Hepatic stellate cell (primary cell): ENCODE measurements around the gene FXYD6.

ENCODE experiments used
- DNase-seq: peaks from one replicate; pipeline ENCODE4 v3.0.0; 2011; ENCODE audit warnings: low spot score

FXYD6 gene

GRCh38 chr11:117842131-117842941 is 34.1 kb downstream of the FXYD6 start:
- DNase-seq: no peak

GRCh38 chr11:117841551-117842031 is 34.9 kb downstream of the FXYD6 start:
- no peak for DNase-seq

DNA sequence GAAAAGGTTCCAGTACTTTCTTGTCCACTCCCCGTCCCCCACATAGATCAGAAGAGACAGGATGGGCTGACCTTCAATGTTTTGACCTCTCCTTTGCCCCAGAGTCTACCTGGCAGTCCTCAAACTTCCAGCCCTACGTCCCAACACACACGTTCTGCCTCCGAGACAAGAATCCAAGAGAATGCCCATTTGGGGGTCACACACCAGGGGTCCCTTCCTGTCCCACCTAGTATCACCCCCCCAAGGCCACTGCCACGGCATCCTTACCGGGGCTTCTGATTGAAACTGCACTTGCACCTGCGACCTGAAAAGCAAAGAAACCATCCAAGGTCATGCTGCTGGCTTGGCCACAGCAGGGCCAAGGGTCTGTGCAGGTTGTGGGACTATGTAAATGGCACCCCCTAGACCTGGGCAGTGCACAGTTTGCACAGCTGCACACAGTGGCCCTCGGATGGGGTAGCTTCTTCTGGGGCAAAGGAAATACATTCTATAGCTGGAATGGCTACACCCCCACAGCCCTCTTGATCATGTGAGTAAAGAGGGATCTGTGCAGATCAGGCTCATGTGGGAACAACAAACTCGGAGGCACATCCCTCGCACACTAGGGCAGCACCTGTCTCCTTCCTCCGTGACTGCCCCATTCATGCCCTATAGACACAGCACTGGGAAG is 35.4 kb downstream of the FXYD6 start:
- no peak for DNase-seq

DNA sequence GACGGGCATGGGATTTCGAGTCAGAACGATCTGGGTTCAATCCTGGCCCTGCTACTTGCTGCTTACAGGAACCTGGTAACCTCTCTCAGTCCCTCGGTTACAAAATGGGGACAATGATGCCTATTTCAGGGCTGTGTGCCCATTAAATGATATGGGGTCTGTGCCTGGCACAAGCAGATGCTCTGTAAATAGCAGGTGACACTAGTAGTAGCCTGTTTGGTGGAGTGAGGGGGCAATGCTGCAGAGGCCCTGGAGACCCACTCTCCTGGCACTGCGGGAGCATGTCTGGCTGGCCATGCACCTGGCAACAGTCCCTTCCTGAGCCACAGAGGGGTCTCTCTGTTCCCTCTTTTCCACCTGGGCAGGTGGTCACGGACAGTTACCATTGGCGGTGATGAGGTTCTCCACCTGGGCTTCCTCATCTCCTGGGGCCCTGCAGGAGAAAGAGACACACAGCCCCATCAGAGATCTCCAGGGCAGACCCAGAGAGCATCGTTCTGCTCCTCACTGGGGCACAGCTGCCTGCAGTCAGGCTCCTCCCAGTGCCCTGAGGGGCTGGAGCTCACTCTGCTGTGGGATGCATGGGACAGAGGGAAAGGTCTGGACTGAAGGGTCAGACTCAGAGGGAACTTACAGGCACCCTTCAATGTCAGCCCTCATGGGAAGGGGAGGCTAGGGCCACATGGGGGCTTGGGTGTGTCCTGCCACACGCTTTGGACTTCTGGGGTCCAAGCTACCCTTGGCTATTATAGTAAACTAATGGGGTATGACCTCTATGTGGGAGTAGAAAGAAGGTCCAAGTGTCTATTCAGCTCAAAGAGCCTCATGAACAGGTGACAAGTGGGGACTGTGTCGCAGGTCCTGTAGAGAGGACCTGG is 36.3 kb downstream of the FXYD6 start:
- DNase-seq: no peak

GRCh38 chr11:117839380-117839881 is 37.0 kb downstream of the FXYD6 start:
- no peak for DNase-seq

DNA sequence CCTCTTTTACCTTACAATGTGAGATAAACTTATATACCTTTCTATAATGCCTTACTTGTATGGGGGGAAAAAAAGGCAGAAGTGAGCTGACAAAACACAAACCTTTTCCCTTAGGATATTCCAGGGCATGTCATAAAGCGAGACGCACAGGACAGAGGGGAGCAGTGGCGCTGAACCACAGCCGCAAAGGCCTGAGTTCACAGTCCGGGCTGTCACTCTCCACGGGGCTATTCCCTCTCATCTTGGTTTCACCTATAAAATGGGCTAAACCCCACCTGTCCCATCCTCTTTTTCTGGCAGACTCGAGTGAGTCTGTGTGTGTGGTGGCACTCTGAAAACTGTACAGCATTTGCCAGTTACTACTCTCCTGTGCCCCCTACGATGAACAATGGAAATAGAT is 37.6 kb downstream of the FXYD6 start:
- no peak for DNase-seq

- DNase-seq: no peak
These were observed 38.7 kb downstream of the FXYD6 start for GRCh38 chr11:117837791-117838190.

DNA sequence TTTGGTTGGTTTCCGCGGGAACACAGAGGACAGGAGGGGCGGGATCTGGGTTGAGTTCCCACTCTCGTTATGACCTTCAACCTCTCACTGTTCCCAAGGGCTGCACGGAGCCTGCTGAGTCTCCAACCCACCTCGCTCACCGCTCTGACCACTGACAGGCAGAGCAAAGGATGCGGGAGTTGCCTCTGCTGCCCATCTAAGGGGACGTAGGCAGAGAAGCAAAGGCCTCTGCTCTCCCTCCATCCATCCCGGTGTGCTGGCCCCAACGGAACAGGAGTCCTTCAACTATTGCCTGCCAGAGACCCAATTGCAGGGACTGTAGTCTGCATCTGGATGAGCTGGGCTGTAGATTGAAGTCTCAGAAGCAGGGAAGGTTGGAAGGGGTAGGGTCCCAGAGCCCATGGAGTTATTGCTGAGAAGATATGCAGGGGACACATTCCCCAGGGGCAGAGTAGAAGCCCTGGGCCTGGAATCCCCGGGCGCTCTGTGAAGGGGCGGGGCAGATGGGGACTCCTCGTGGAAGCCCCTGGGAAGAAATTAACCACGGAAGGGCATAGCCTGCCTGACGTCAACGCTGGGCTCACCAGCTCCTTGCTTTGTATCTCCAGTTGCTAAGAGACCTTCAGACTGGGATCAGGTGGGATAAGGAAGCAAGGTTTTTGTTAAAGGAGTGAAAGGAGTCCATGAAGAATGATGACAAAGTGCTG is 39.2 kb downstream of the FXYD6 start:
- no peak for DNase-seq

GRCh38 chr11:117836077-117836960 is 40.1 kb downstream of the FXYD6 start:
- no peak for DNase-seq

GRCh38 chr11:117835576-117835975 is 40.9 kb downstream of the FXYD6 start:
- no peak for DNase-seq

DNA sequence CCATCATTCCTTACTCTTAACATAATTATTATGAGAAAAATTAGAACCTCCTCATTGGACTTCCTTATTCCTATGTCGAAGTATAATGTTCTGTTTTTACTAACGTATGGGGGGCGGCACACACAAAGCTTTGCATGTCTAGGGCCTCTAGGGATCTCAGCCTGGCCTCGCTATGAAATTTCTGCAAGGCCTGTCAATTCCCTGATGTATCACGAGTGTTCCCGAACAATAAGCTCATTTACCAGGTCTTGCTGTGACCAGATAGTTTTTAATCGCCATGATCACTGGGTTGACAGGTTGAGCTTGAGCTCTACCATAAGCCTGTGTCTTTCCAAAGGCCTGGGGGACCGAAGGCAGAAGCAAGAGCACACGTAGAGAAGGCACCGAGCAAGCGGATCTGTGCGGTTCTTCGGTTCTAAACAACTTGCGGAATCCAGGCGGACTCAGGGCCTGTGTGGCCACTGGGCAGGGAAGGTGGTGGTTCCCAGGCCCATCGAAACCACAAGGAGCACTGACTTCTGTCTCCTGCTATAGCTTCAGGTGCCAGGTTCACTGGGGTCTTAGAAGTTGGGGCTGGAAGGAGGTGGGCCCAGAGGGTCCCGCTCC is 41.5 kb downstream of the FXYD6 start:
- DNase-seq: no peak

DNA sequence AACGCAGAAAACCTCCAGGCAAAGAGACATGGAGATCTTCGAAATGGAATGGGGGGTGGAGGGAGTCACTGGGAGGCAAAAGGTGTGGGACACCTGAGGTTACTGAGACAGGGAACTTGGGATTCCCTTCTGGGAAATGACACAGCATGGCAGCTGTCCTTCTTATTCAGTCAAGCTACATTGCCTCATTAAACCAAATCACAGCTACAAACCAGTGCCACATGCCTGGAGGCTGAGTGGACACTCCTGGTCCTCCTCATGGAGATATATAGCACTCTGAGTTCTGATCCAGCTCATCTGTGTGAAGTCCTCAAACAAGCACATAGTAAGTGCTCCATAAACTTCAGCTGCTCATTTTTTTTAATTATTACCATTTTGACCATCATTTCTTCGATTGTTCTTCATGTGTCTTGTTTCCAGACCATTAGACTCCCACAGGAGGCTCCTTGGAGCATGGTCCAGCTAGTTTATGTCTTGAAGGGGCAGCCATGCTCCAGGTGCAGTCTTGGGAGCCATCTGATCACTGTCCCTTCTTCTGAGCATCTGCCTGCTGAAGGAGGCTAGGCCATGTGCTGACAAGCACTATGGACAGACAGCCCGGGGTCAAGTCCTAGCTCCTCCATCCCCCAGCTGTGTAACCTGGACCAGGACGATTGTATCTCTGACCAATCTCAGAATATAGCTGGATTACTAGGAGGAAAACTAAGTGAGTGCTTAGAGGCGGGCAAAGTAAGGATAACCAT is 42.2 kb downstream of the FXYD6 start:
- no peak for DNase-seq

DNA sequence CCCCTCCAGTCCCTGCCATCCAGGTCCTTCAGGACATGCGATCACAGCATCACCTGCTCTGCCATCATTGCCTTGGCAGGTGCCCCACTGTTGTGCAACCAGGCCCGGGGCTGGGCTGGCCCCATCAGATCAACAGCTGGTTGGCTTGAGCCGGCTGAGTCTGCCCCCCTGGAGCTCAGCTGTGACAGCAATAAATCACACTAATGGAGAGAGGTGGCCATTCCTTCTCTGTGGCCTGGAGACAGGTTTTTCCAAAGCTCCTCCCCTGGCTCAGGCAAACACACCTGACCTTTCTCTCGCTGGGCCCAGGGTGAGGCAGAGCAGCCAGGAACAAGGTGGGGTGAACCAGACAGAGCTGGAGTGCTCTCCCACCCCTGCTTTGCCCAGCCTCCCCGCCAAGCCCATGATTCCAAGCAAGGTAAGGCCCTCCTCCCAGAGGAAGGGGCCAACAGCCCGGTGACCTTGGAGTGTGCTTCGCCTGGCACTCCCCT is 43.0 kb downstream of the FXYD6 start:
- no peak for DNase-seq

GRCh38 chr11:117832511-117832910 is 43.9 kb downstream of the FXYD6 start:
- no peak for DNase-seq

- DNase-seq: no peak
These were observed 44.6 kb downstream of the FXYD6 start for GRCh38 chr11:117831661-117832415.

DNA sequence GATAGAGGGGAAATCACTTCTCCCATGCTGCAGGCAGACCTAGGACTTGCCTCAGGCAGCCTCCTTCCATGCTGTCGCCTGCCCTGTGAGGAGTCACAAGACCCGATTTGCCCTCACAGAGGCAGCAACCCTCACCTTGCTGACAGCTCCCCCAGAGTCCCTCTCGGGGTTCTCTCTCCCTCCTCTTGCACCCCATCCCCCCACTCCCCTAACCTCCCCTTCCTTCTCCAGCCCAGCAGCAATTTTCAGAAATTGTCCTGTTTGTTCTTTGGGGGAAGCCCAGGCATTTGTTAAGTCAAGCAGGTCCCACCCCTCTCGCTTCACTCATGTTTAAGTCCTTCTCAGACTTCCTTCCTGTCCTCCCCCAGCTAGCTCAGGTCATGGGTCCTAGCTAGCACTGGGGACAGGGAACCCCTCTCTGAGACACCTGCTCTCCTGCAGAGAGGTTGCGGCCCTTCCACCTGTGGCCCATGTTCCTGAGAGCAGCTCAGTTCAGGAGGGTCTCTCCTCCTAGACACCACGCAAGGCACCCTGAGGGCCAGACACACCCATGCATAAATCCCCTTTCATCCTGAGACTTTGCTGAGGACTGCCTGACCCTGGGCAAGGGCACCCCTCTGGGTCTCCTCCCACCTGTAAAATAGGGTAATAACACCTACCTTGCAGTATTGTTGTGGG is 45.6 kb downstream of the FXYD6 start:
- no peak for DNase-seq

GRCh38 chr11:117830072-117830471 is 46.4 kb downstream of the FXYD6 start:
- DNase-seq: no peak

DNA sequence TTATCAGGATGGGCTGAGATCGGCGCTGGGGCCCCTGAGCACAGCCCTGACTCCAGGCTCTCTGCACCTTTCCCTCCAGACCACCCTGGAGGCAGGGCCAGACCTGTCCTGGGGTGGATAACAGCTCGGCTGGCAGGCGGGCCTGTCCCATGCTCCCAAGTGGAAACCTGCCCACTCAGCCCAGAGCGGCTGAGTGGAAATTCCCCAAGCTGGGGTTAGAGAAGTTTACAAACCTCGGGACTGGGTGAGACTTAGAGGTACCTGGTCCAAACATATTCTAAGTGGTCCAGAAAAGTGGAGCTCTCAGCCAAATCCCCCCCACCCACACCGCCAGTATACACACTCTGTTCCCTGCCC is 47.1 kb downstream of the FXYD6 start:
- DNase-seq: no peak
